ENCODE results near the gene FLNA. TPM values are rescaled to one million over a fixed set of nuclear protein-coding genes. Genes with fewer than 3 reads are reported as not detected.
"Not testable (repeated sequence)": the region's sequence is repeated elsewhere in the genome, so short reads cannot be mapped to it uniquely, and the experiment has no call there.

The FLNA gene
- polyA plus RNA-seq, 3 donors from 2014 or later, result 135 to 1,231 (median 241) TPM

DNA sequence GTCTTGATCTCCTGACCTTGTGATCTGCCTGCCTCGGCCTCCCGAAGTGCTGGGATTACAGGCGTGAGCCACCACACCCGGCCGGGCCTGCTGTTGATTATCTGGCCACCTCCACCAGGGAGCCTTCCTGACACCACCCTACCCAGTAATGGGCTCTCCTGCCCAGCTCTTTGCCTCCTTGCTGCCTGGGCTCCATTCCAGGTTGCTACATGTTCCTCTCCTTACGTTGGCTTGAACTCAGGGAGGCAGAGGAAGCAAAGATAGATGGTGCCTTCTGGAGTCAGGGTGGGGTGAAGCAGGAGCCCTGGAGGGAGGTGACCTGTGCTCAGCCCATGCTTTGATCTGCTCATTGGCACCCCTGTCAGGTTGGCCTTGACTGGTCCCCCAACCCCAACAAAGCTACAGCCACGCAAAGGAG, 26.3 kb downstream of the FLNA start:
- H3K36me3 Mint-ChIP-seq, result peaks cover 0 to 7% (median 3%) of the 10 kb centered on the region in 3 donors
- H3K27me3 Mint-ChIP-seq (ENCODE audit: low read depth in 3 of 3), result peaks cover 37 to 50% (median 46%) of the 10 kb centered on the region in 3 donors
- peak in 2 of 3 donors; percentile 14 to 25 for DNase-seq
- peak overlapping the region in 4 of 5 donors; percentile 24 to 73 (median 38) for H3K4me3 Mint-ChIP-seq
- peak overlapping the region; percentile 94 to 100 (median 100) for H3K27ac Mint-ChIP-seq
- H3K4me1 Mint-ChIP-seq, result peaks cover 55 to 60% of the 10 kb centered on the region in 2 donors
- H3K9me3 Mint-ChIP-seq, result no peaks in the 10 kb centered on the region

- H3K9me3 Mint-ChIP-seq, H3K27ac Mint-ChIP-seq, H3K36me3 Mint-ChIP-seq, DNase-seq, H3K4me3 Mint-ChIP-seq: not testable (repeated sequence)
- Mint-ChIP-seq H3K27me3 (ENCODE audit: low read depth in 3 of 3) (peaks cover 11 to 12% (median 12%) of the 10 kb centered on the region in 3 donors), H3K4me1 (peaks cover 16 to 17% of the 10 kb centered on the region in 2 donors)
These were observed 30.8 kb downstream of the FLNA start for GRCh38 chrX:154343620-154344019.

DNA sequence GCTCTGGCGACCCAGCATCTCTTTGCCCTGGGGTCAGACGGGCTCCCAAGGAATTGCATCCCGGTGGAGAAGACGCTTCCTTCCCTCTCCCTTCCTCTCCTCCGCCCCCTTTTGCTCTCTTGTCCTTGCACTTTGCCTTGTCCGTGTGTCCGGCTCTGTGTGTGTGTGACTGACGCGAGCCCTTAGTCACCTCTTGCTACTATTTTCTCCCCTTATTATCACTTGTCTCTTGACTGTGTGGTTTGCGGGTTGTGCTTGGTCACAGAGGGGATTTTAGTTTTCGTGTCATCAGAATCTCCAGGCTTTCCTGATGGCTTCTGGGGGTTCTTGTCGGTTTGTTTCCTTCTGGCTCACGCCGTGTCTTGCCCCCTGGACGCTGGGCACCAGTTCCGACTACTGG, 31.4 kb downstream of the FLNA start:
- H3K4me1 Mint-ChIP-seq, result peaks cover 11% of the 10 kb centered on the region in 2 donors
- not testable (repeated sequence) for H3K27ac Mint-ChIP-seq, H3K9me3 Mint-ChIP-seq, DNase-seq, H3K4me3 Mint-ChIP-seq, H3K36me3 Mint-ChIP-seq
- H3K27me3 Mint-ChIP-seq (ENCODE audit: low read depth in 3 of 3), result peaks cover 8 to 11% (median 8%) of the 10 kb centered on the region in 3 donors

GRCh38 chrX:154341399-154342298, 32.8 kb downstream of the FLNA start:
- H3K36me3 Mint-ChIP-seq; H3K4me1 Mint-ChIP-seq; H3K4me3 Mint-ChIP-seq; H3K9me3 Mint-ChIP-seq; H3K27ac Mint-ChIP-seq; H3K27me3 Mint-ChIP-seq (ENCODE audit: low read depth in 3 of 3): not testable (repeated sequence)
- DNase-seq, result peak in 2 of 3 donors; percentile 36 to 64

- H3K27me3 Mint-ChIP-seq (ENCODE audit: low read depth in 3 of 3), result peaks cover 0 to 5% (median 0%) of the 10 kb centered on the region in 3 donors
- DNase-seq, result no peak
- no peaks in the 10 kb centered on the region for H3K36me3 Mint-ChIP-seq
- peaks cover 15 to 19% of the 10 kb centered on the region in 2 donors for H3K4me1 Mint-ChIP-seq
- H3K4me3 Mint-ChIP-seq, result no peak overlapping the region
- no peaks in the 10 kb centered on the region for H3K9me3 Mint-ChIP-seq
- H3K27ac Mint-ChIP-seq, result peak overlapping the region in 5 of 6 donors; percentile 46 to 91 (median 81)
These were observed 39.9 kb downstream of the FLNA start for GRCh38 chrX:154334496-154334895.

DNA sequence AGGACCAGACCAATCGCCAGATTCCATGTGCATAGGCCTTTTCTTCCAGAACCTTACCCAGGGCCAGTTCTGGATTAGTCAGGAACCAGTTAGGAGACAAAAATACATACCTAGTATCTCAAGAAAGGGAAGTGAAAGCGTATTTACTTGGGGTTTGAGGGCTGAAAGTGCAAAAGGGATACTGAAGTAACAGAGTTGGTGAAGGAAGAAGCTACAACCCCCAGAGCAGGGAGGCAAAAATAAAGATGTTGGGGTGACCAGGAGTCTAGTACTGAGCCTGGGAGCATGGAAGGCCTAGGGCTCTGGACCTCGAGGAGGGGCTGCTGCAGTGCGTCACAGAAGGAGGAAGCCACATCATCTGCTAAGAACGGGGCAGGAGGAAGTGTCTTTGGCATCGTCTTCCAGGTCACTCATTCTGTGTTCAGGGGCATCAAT, 40.6 kb downstream of the FLNA start:
- Mint-ChIP-seq H3K27ac (peak overlapping the region; percentile 68 to 93 (median 82)), H3K4me1 (peaks cover 15 to 19% of the 10 kb centered on the region in 2 donors)

DNA sequence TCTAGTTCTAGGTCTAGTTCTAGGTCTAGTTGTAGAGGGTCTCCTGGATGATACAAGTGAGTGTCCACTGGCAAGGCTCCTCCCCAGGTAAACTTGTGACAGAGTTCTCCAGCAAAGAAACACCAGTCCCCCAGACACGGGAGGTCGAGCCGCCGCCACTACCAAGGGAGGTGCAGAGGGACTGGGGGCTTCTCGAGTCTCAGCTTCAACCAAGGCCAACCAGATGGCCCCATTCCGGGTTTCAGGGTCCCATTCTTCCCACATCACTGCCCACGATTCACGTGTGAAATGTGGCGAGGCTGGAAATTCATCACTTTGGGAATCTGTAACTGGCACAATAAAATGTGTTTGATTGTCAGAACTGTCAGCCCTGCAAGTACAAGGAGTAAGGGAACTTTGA, 41.3 kb downstream of the FLNA start:
- no peaks in the 10 kb centered on the region for H3K36me3 Mint-ChIP-seq
- peaks cover 0 to 5% (median 0%) of the 10 kb centered on the region in 3 donors for H3K27me3 Mint-ChIP-seq (ENCODE audit: low read depth in 3 of 3)
- no peaks in the 10 kb centered on the region for H3K9me3 Mint-ChIP-seq
- DNase-seq, result no peak
- H3K27ac Mint-ChIP-seq, result no peak overlapping the region
- peaks cover 19 to 20% of the 10 kb centered on the region in 2 donors for H3K4me1 Mint-ChIP-seq
- no peak overlapping the region for H3K4me3 Mint-ChIP-seq

More for the DNA sequence above, 40.6 kb downstream of the FLNA start:
- Mint-ChIP-seq H3K9me3 (no peaks in the 10 kb centered on the region), H3K36me3 (no peaks in the 10 kb centered on the region), H3K4me3 (peak overlapping the region in 3 of 5 donors; percentile 5 to 68 (median 50)), H3K27me3 (ENCODE audit: low read depth in 3 of 3) (peaks cover 0 to 5% (median 0%) of the 10 kb centered on the region in 3 donors)
- DNase-seq, result no peak

DNA sequence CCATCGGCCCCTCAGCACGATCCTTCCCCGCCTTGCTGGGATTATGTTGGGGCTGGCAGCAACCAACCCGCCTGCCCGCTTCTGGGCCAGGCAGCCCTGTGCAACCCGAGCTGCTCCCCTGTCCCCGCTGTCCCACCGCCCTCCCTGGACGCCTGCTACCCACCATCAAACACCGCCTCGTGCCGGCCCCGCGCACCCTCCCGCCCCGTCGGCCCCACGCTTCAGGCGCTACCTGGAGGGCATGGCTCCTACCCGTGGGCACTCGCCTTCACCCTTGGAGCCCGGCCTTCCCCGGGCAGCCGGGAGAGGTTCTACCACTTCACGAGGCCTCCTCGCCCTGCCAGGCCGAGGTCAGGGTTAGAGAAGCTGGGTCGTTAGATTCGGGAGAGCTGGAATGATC, 41.9 kb downstream of the FLNA start:
- peaks cover 0 to 10% (median 0%) of the 10 kb centered on the region in 3 donors for H3K27me3 Mint-ChIP-seq (ENCODE audit: low read depth in 3 of 3)
- H3K4me3 Mint-ChIP-seq, result no peak overlapping the region
- H3K4me1 Mint-ChIP-seq, result peaks cover 24 to 26% of the 10 kb centered on the region in 2 donors
- H3K36me3 Mint-ChIP-seq, result no peaks in the 10 kb centered on the region
- no peak for DNase-seq
- no peaks in the 10 kb centered on the region for H3K9me3 Mint-ChIP-seq
- no peak overlapping the region for H3K27ac Mint-ChIP-seq

GRCh38 chrX:154329294-154329693, 45.1 kb downstream of the FLNA start:
- DNase-seq, result no peak
- Mint-ChIP-seq H3K4me1 (peaks cover 41 to 42% of the 10 kb centered on the region in 2 donors), H3K36me3 (no peaks in the 10 kb centered on the region), H3K9me3 (no peaks in the 10 kb centered on the region), H3K27ac (peak overlapping the region in 1 of 6 donors; percentile 2), H3K27me3 (ENCODE audit: low read depth in 3 of 3) (peaks cover 0 to 12% (median 4%) of the 10 kb centered on the region in 3 donors), H3K4me3 (no peak overlapping the region)

GRCh38 chrX:154328646-154329045, 45.8 kb downstream of the FLNA start:
- no peaks in the 10 kb centered on the region for H3K36me3 Mint-ChIP-seq
- peaks cover 0 to 10% (median 4%) of the 10 kb centered on the region in 3 donors for H3K27me3 Mint-ChIP-seq (ENCODE audit: low read depth in 3 of 3)
- H3K9me3 Mint-ChIP-seq, result no peaks in the 10 kb centered on the region
- no peak for DNase-seq
- H3K4me3 Mint-ChIP-seq, result peak overlapping the region in 1 of 5 donors; percentile 36
- peaks cover 35 to 37% of the 10 kb centered on the region in 2 donors for H3K4me1 Mint-ChIP-seq
- peak overlapping the region in 1 of 6 donors; percentile 50 for H3K27ac Mint-ChIP-seq

DNA sequence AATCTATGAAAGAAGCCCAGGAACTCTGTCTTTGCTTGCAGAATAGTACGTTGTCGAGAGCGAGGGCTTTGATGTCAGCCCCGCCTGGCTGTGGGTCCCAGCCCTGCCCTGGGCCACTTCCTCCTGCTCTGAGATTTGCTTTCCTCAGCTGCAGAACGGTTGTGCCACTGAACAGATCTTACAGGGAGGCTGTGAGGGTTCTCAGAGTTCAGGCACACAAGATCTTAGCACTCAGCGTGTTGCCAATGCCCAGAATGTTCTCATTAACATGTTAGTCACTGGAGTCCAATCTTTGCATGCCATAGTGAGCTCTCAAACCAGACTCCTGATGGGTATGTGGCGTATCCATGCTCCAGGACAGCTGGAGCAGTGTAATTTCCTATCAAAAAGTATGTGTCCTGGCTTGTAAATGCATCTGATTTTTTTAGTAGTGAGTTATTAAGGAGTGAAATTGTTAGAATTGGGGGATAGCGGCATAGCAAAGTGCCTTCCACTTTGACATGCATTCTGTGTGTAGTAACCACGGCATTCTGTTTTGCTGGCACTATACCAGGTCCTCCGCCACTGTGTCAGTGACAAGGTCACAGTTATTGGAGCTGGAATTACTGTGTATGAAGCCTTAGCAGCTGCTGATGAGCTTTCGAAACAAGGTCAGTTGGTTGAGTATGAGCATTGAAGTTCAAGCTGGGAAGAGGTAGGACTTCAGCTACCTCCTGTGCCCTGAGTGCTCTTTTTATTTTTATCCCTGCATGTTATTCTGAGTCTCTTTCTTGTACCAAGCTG, 47.2 kb downstream of the FLNA start:
- Mint-ChIP-seq H3K4me1 (peaks cover 31 to 35% of the 10 kb centered on the region in 2 donors), H3K27me3 (ENCODE audit: low read depth in 3 of 3) (peaks cover 0 to 14% (median 4%) of the 10 kb centered on the region in 3 donors)
- DNase-seq, result peak; percentile 29 to 47 (median 45)

DNA sequence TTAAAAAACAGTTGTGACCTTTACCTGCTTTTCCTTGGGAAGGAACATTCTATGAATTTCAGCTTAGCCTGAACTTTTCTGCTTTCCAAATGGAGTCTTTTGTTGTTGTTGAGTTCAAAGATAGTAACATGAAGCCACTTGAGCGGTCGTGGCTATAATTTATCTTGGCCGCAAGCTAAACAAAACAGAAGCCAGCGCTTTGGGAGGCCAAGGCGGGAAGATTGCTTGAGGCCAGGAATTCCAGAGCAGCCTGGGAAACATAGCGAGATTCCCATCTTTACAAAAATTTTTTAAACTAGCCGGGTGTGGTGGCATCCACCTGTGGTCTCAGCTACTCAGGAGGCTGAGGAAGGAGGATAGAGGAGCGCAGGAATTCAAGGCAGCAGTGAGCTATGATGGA, 48.9 kb downstream of the FLNA start:
- no peaks in the 10 kb centered on the region for H3K9me3 Mint-ChIP-seq
- H3K27ac Mint-ChIP-seq, result peak overlapping the region in 2 of 6 donors; percentile 23 to 75
- H3K4me3 Mint-ChIP-seq, result no peak overlapping the region

More for the DNA sequence above, 47.2 kb downstream of the FLNA start:
- H3K36me3 Mint-ChIP-seq, result no peaks in the 10 kb centered on the region
- no peaks in the 10 kb centered on the region for H3K9me3 Mint-ChIP-seq
- H3K4me3 Mint-ChIP-seq, result peak overlapping the region; percentile 1 to 69 (median 48)
- H3K27ac Mint-ChIP-seq, result peak overlapping the region; percentile 29 to 87 (median 82)

DNA sequence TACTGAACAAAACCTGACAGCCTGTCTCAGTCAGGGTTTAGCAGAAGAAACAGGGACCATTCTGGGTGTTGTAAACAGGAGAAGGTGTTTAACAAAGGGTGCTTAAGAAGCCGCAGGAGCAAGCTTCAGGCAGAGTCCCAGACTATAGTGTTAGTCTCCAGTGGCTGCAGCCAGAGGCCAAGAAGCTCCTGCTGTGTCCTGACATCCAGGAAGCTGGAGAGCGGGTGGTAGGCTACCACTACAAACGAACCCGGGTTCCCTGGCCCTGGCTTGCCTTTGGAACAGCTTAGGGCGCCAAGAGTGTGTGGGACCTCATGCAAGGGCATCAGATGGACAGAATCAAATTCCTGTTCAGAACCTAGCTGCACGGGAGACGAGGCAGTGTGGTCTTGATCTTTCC, 50.9 kb downstream of the FLNA start:
- Mint-ChIP-seq H3K27ac (no peak overlapping the region), H3K27me3 (ENCODE audit: low read depth in 3 of 3) (peaks cover 2 to 12% (median 11%) of the 10 kb centered on the region in 3 donors), H3K36me3 (peaks cover 0 to 4% (median 0%) of the 10 kb centered on the region in 3 donors), H3K4me1 (peaks cover 31 to 34% of the 10 kb centered on the region in 2 donors), H3K4me3 (no peak overlapping the region), H3K9me3 (no peaks in the 10 kb centered on the region)
- DNase-seq, result no peak

More for the DNA sequence above, 48.9 kb downstream of the FLNA start:
- no peak for DNase-seq
- H3K27me3 Mint-ChIP-seq (ENCODE audit: low read depth in 3 of 3), result peaks cover 0 to 12% (median 4%) of the 10 kb centered on the region in 3 donors
- H3K4me1 Mint-ChIP-seq, result peaks cover 31 to 35% of the 10 kb centered on the region in 2 donors
- no peaks in the 10 kb centered on the region for H3K36me3 Mint-ChIP-seq
